Activated T-helper 1 cell treated with anti-CD3 and anti-CD28 coated beads, Interleukin-2, amount 50 U/mL, for 16 hours (primary cell): Measurements from ENCODE around the gene CTNS.
"Not testable (repeated sequence)": the region's sequence is repeated elsewhere in the genome, so short reads cannot be mapped to it uniquely, and the experiment has no call there.

Experiments
- DNase-seq, 2 donors: peaks; one replicate each; pipeline ENCODE4 v3.0.0-alpha.2; 2020; ENCODE audit warnings: low read depth in 1 of 2, low spot score in 1 of 2

The CTNS gene

DNA sequence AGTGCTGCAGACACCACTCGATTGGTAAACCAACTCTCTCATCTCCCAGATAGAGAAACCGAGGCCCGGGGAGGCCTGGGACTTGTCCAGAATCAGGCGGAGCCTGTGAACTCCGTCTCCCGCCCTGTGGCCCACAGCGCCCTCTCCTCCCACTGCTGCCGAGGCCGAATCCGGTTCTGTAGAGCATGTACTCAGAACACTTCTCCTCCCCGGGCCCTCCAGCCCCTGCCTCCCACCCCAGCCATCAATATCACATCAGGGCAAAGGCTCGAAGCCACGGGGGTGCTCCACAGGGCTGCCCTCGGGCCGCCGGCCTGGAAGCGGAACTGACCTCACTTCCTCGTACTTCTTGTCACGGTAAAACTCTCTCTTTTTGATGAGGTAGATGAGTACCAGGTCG, 45.0 kb downstream of the CTNS start:
- DNase-seq: no peak

DNA sequence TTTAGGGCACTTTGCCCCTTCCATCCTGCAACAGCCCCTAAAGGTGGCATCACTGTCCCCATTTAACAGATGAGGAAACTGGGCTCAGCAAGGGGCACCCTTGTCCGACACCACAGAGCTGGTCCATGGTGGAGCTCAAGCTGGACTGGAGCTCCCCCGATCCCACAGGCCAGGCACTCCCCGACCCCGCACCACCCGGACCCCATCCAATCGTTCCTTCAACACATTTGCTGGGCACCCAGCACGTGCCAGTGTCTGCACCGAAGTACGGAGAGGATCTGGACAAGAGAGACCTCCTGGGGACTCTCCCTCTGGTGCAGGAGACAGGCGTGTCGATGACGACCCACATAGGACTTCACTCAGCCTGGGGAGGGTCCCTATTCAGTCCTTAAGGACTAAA, 45.5 kb downstream of the CTNS start:
- no peak for DNase-seq

DNA sequence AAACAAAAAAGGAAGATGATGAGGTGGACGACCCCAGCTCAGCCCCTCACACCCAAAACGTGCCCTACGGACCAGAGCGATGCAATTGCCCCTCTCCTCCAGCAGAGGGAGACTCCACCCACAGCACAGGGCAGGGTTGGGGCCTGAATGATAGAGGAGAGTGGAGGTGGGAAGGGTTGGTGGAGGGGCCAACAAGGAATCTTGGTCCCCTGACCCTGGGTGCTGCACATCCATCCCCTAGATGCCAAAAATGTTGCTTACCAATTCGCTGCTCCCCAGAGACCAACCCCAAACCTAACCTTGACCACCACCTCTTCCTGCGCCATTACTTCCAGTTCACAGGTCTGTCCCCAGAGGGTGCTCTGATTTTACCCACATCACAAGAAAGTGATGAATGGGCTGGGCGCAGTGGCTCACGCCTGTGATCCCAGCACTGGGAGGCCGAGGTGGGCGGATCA, 46.5 kb downstream of the CTNS start:
- no peak for DNase-seq

DNA sequence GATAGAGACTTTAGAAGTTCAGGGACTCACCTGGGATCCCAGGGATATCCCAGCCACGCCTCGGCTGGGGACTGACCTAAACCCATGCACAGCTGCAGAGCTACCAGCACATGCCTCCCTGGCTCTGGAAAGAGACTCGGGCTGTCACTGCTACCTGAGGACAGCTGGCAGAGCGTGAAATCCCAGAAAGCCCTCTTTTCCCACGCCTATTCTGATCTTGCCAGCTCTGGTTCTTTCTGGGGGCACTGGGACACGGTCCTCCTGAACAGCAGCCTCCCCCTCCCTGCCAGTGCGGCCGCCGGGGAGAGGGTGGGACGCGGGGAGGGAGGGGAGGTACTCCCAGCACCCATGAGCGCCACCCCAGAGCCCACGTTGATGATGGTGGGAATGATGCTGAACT, 48.6 kb downstream of the CTNS start:
- DNase-seq: no peak

DNA sequence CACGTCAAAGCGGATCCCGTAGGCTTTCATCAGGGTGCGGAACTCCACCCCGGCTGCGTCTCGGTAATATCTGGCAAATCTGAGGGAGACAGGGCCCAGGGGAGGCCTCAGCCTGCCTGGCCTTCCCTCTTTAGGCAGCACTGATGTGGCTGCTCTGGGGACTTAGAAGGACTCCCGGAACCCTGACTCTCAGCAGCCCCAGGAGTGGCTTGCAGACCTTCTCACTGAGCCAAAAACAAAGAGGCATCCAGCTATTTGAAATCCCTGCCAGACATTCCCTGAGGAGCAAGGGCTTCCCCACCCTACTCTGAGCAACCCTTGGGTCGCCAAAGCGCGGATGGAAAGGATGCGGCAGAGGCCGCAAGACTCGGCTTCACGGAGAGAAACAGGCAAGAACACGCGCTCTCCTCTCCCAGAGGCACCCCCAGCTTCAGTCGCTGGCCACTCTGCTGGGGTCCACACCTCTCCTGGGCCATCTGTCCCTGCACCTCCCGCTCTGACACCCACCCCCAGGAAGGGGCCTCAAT, 51.5 kb downstream of the CTNS start:
- DNase-seq: no peak

DNA sequence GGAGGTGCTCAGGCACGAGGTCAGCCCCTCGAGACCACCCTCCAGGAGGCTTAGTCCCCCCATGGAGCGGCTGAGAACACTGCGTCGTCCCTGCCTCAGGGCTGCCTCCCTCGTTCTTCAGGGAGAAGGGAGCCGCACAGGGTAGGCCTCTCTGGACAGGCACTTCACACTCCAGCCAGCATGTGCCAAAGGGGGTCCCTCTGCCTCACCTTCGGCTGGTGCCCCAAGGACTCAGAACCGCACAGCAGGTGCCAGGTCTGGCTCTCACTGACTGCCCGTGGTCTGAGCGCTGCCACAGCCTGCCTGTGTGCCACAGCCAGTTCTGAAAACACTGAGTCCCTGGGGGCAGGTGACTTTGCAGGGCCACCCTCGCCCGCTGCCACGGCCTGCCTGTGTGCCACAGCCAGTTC, 52.3 kb downstream of the CTNS start:
- no peak for DNase-seq

DNA sequence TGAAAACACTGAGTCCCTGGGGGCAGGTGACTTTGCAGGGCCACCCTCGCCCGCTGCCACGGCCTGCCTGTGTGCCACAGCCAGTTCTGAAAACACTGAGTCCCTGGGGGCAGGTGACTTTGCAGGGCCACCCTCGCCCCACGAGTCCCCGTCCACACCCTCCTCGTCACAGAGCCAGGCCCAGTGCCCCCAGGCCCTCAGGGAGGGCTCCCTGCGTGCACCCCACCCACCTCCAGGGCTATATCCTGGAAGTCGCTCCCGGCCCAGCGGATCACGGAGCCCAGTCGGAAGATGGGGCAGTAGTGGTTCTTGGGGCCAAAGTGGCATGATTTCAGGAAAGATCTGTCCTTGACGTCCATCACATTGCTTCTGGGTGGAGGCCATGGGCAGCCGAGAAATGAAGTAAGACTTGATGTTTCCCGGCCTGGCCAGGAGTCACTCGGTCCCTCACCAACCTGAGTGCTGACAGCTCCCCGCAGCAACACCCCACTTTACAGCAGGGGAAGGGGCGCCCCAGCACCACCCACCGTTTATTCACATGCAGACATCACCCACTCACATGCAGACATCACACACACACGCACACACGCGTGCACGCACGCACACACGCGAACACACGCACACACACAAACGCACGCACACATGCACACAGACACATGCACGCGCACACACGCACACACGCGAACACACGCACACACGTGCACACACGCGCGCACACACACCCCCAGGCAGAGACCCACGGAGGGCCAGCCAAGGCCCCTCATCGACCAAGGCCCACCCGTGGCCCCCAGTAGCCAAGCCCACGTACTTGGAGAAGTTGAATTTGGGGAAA, 52.9 kb downstream of the CTNS start:
- no peak for DNase-seq

DNA sequence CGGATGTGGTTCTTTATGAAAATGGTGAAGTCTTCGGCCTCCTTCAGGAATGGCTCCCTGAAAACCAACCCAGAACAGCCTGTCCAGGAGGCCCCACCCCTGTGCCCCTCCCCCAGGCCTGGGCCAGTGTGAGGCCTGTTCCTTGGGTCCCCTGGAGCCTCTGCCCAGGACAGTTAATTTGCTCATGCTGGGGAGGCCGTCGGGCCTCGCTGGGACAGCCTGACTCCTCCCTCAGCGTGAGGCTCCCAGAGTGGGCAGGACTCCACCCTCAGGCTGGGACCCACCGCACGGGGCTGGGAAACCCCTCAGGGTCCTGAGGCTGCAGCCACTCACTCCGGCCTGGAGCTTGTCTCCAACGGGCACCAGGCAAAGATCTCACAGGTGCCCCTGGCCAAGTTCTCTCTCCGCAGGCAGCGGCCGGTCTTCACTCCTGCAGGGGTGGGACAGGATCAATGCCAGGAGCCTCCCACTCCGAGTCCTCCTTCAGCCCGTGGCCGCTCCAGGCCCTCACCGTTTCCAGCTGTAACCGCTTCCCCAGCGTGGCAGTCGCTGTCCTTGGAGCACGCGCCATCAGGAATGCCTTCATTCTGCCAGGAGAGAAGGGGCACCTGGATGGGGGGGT, 53.6 kb downstream of the CTNS start:
- DNase-seq: no peak

DNA sequence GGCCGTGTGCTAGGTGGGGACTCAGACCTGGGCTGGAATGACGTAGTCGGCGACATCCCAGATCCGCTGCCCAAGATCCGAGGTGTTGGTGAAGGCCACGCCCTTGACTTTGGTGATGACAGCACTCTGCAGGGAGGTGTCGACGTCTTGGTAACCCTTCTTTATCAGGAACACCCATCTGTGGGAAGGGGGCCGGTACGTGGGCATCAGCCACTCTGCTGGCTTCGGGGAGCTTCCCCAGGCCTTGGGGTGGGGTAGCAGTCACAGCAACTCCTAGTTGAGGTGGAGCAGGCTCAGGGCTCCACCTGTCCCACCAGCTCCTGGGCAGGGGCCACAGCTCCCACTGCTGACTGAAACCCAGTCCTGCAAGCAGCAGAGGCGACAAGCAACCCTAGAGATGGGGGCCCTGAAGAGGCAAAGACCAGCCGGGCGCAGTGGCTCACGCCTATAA, 55.1 kb downstream of the CTNS start:
- no peak for DNase-seq

DNA sequence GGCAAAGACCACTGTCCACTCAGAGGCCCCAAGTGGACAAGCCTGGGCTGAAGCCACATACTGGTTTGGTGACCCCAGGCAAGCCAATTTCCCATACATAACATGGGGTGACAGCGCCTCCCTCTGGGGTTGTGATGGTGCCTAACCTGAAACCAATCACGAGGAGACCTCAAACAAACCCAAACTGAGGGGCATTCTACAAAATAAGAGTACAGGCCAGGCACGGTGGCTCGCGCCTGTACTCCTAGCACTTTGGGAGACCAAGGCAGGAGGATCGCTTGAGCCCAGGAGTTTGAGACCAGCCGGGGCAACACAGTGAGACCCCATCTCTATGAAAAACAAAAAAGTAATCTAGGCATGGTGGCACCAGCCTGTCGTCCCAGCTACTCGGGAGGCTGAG, 55.8 kb downstream of the CTNS start:
- no peak for DNase-seq

DNA sequence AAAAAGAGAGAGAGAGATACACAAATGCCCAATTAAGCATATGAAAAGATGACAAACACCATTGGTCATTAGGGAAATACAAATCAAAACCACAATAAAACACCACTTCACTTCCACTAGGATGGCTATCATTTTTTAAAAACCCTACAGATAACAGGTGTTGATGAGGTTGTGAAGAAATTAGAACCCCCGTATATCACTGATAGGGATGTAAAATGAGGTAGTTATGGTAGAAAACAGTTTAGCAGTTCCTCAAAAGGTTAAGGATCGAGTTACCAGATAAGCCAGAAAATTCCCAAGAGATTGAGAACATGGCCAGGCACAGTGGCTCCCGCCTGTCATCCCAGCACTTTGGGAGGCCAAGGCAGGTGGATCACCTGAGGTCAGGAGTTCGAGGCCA, 56.6 kb downstream of the CTNS start:
- DNase-seq: no peak

DNA sequence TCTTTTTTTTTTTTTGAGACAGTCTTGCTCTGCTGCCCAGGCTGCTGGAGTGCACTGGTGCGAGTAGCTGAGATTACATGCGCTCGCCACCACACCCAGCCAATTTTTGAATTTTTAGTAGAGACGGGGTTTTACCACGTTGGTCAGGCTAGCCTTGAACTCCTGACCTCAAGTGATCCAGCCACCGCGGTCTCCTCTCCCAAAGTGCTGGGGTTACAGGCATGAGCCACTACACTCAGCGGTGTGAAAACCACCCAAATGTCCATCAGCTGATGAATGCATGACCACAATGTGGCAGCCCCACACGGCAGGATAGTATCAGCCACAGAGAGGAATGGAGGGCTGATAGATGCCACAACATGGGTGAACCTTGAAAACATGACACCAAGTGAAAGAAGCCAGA, 57.3 kb downstream of the CTNS start:
- DNase-seq: no peak

DNA sequence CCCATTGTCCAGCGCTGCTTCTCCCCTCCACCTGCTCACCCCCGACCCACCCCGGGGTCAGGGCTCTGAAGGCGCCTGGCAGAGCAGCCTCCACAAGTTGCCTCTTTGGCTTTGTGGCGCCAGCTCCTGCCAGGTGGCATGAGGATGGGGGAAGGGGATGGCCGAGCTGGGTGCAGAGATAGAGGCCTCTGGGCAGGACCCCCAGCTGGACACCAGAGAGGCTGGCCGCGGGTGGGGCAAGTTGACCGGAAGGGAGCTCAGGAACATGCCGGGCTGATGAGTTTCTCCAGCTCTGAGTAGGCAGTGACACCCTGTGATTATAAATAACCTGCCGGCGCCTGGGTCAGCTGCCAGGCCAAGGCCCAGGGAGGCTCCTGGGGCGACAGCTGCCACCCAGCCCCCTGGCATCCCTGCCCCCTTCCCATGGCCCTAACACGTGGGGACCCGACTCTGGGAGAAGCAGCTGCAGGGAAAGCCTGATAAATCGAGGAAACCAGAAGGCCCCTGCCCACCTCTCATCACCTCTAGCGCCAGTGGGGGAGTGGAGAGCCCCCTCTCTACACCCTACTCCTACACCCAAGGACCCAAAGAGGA, 58.7 kb downstream of the CTNS start:
- no peak for DNase-seq

DNA sequence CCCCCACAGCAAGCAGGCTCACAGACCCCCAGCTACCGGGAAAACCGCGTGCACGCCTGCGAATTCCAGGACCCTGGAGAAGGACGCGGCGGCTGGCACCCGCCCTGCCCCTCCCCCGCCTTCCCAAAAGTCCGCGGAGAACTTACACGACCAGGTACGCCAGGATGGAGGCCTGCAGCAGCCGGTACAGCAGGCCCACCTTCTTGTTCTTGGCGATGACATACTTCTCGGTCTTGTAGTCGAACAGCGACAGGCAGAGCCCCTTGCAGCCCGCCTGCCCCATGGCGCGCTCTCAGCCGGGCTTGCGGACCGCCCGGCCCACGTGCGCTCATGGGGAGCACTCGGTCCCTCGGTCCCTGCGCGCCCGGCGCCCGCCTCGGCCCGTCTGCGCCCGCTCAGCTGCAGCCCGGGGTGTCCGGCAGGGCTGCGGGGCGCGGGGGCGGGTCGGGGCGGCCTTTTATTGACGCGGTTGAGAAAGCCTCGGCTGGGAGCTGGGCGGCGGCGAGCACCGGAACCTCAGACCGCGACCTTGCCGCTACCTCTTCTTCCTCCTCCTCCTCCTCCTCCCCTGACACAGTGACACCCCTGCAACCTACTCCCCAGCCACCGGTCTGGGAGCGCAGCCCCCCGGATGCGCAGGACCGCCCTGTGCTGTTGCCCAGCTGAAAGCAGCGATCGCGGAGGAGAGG, 59.3 kb downstream of the CTNS start, which contains the start of gene P2RX5:
P2RX5 (minus strand) TSS at position 433 of the 689 bp plus-strand sequence; CDS start at position 283, 150 bp downstream.
- DNase-seq: no peak

DNA sequence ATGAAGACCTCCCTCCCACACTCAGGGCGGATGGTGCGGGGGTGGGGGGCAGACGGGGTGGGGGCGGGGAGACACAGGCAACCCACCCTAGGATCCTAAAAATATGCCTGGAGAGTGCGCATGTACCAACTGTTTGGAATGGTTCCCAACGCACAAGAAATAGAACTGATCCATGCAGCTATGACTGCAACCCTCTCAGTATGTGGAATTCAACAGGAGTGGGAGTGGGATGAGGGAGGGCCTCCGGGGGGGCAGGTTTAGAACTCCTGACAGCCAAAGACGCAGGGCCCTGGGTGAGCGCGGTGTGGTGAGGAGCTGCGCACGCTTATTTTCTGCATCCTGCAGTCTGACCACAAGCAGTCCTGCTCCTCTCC, 60.5 kb downstream of the CTNS start:
- DNase-seq: no peak

DNA sequence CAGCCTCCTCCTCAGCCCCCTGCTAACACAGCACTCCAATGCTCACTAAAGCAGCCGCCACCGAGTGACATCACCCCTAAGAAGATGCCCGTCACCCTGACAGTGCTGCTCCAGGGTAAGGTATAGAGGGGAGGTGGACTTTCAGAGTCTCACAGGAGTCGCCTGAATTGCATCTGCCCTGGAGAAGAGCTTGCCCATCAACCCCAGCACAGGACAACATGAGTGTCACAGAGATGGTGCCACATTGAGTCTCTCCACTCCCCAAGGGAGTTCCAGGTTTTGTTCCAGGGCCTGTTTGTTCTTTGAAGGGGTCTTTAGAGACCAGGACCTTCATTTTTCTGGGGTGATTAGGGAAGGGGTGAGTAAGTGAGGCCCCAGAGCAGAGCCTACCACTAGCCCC, 61.6 kb downstream of the CTNS start:
- no peak for DNase-seq

DNA sequence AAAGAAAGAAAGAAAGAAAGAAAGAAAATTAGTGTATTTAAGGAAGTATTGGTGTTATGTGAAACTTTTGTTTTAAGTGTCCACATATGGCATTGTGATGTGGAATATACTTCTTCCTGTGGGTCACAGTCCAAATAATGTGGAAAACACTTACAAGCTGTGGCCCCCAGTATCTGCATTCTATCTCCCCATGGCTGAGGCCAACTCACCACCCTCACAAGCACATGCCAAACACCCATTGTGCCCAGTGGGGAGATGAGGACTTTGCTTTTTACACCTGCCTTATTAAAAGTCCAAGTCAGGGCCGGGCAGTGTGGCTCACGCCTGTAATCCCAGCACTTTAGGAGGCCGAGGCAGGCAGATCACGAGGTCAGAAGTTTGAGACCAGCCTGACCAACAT, 63.4 kb downstream of the CTNS start:
- no peak for DNase-seq

DNA sequence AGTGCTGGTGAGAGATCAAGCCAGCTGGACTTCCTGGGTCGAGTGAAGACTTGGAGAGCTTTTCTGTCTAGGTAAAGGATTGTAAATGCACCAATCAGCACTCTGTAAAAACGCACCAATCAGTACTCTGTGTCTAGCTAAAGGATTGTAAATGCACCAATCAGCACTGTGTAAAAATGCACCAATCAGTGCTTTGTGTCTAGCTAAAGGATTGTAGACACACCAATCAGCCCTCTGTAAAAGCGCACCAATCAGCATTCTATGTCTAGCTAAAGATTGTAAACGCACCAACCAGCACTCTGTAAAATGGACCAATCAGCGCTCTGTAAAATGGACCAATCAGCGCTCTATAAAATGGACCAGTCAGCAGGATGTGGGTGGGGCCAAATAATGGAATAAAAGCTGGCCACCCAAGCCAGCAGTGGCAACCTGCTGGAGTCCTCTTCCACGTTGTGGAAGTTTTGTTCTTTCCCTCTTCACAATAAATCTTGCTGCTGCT, 65.5 kb downstream of the CTNS start:
- not testable (repeated sequence) for DNase-seq

DNA sequence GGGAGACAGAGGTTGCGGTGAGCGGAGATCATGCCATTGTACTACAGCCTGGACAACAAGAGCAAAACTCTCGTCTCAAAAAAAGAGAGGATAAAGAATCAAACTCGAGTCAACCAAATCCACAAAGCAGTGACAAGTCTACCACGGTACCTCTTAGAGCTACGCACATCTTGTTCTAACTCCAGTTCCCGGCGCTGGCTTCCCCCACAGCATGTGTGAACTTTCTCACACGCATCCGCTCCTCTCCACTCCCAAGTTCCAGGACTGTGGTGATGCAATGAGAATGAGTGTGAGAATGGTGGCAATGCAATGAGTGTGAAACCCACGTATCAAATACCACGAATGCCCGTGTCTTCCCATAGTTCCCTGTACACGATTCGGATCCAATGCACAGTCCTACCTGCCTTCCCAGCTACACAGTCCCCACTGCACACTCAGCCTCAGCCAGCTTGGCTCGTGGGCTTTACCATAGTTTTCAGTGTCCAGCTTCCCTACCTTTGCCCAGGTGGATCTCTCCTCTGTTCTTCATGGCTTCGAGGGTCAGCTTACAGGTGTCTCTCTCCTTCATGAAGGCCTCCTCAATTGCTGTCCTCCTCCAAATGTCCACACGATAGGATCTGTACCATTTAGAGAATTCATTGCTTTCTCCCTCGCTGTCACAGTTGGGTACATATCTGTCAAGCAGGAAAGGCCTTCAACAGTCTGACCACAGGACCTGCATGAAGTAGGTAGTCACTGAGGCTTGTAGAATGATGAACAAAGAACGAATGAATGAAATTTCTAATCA, 68.6 kb downstream of the CTNS start:
- DNase-seq: no peak

DNA sequence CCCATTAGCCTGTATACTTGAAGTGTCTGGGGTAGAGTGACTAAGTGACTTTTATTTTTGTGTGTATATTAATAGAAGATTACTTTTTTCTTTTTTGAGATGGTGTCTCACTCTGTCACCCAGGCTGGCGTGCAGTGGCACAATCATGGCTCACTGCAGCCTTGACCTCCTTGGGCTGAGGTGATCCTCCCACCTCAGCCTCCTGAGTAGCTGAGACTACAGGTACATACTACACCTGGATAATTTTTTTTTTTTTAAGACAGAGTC, 69.1 kb downstream of the CTNS start:
- not testable (repeated sequence) for DNase-seq

DNA sequence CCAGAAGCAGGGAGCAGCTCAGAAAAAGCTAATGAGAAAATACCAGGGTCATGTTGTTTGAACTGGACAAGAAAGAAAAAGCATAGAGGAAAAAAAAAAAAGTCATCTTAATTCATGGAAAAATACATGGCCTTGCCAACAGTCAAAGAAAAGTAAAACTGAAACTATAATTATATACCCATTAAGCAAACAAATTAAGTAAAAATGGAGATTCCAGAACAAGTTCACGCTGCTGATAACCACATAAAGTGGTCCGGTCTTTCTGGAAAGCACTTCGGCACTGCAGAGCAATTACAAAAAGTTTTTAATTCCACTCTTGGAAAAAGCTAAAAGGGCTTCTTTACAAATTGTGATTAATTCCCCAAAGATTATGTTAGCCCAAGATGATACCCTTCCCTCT, 71.8 kb downstream of the CTNS start:
- no peak for DNase-seq
